ENCODE results near the gene OR6K2. TPM values are rescaled to one million over a fixed set of nuclear protein-coding genes. Genes with fewer than 3 reads are reported as not detected.

Gene OR6K2
- polyA plus RNA-seq (2013, experiment 1 of 2), result not detected
- not detected for polyA plus RNA-seq (2013, experiment 2 of 2)

DNA sequence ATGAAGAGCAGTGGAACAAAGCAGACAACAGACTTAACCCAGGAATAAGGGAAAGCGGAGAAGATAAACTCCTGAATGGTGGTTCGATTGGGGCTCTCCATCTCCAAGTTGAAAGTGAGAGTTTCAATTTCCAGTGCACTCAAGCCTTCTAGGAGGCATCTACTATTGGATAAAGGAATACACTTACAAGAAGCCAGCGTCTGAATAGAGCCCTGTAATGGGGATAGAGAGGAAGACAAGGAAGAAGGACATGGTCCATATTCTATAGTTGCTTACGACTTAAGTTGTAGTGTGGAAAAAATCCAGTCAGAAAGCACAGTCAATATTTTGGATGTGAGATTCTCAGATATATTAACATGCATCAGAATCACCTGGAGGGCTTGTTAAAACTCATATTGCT is at the start of gene OR6K2:
TSS of gene OR6K2 (minus strand) at position 101 of the 400 bp plus-strand sequence. CDS start at position 101, 0 bp downstream.
- Histone ChIP-seq H3K27me3 (ENCODE audit: control insufficient read depth in 3 of 3, insufficient read depth in 3 of 3, low read depth in 1 of 3, low read length in 3 of 3) (no peaks in the 10 kb centered on the region), H3K14ac (ENCODE audit: low read length) (no peak within 1 kb of the TSS), H2BK12ac (ENCODE audit: low read length) (no peak within 1 kb of the TSS), H4K8ac (ENCODE audit: low read depth, low read length) (no peak within 1 kb of the TSS), H3K23ac (ENCODE audit: low read depth, low read length, poor library complexity) (no peak within 1 kb of the TSS), H2BK15ac (ENCODE audit: low read length) (no peak within 1 kb of the TSS), H4K91ac (ENCODE audit: low read depth, low read length, poor library complexity) (no peak within 1 kb of the TSS), H3K9ac (ENCODE audit: low read depth, low read length, poor library complexity) (no peak within 1 kb of the TSS), H3K4ac (ENCODE audit: low read length) (no peak within 1 kb of the TSS), H2AFZ (ENCODE audit: low read length) (no peak within 1 kb of the TSS), H3K4me1 (ENCODE audit: control insufficient read depth in 2 of 2, insufficient read depth in 1 of 2, low read depth in 1 of 2, low read length in 2 of 2) (no peaks in the 10 kb centered on the region), H2AK5ac (ENCODE audit: low read depth, low read length) (no peak within 1 kb of the TSS), H3K9me3 (replicated peaks in 1 of 2; ENCODE audit: control insufficient read depth in 2 of 2, insufficient read depth in 1 of 2, low read depth in 1 of 2, low read length in 2 of 2) (no peaks in the 10 kb centered on the region), H3K18ac (ENCODE audit: low read length) (no peak within 1 kb of the TSS), H3K4me2 (ENCODE audit: insufficient read depth, low read length, poor library complexity, severe bottlenecking) (no peak within 1 kb of the TSS), H2BK5ac (ENCODE audit: low read length) (no peak within 1 kb of the TSS), H3K36me3 (replicated peaks in 1 of 2; ENCODE audit: control insufficient read depth in 2 of 2, insufficient read depth in 2 of 2, low read length in 2 of 2) (no peaks in the 10 kb centered on the region), H2BK120ac (ENCODE audit: low read depth, low read length) (no peak within 1 kb of the TSS), H3K27ac (replicated peaks; ENCODE audit: low read length) (no peak within 1 kb of the TSS), H3K4me3 (ENCODE audit: low read length in 2 of 2) (no peak within 1 kb of the TSS), H3K79me1 (ENCODE audit: low read depth, low read length) (no peaks in the 10 kb centered on the region)
- WGBS, 2 donors (ENCODE audit: extremely low coverage in 2 of 2, insufficient read length in 2 of 2, insufficient replicate concordance in 1 of 2), result no CpG with 5 or more reads among the region's 4 CpGs
- DNase-seq (ENCODE audit: low spot score), result no peak

GRCh38 chr1:158735848-158736247 is 35.4 kb upstream of the OR6K2 start:
- no peak overlapping the region for H3K27ac ChIP-seq (replicated peaks; ENCODE audit: low read length)
- no peak overlapping the region for H3K18ac ChIP-seq (ENCODE audit: low read length)

DNA sequence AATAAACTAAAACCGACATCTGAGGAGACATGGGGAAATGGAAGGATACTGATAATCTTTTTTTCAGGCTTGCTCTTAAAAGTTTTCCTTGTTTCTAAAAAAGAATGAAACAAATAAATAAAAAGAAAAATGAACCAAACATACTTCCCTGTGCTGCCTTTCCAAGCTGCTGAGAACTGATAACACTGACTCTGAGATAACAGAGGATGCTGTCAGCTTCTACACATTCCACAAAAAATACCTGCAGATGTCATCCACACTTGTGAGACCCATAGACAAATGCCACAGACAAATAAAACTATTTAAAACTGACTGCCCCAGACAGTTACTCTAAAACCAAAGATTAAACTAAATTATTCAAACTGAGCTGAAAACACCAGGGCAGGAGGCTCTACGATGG is 32.1 kb upstream of the OR6K2 start:
- Histone ChIP-seq H2BK12ac (ENCODE audit: low read length) (no peak overlapping the region), H3K27ac (replicated peaks; ENCODE audit: low read length) (no peak overlapping the region), H3K14ac (ENCODE audit: low read length) (no peak overlapping the region), H4K8ac (ENCODE audit: low read depth, low read length) (no peak overlapping the region), H2BK5ac (ENCODE audit: low read length) (no peak overlapping the region), H2BK120ac (ENCODE audit: low read depth, low read length) (no peak overlapping the region), H3K27me3 (ENCODE audit: control insufficient read depth in 3 of 3, insufficient read depth in 3 of 3, low read depth in 1 of 3, low read length in 3 of 3) (no peaks in the 10 kb centered on the region), H3K9me3 (replicated peaks in 1 of 2; ENCODE audit: control insufficient read depth in 2 of 2, insufficient read depth in 1 of 2, low read depth in 1 of 2, low read length in 2 of 2) (no peaks in the 10 kb centered on the region), H3K18ac (ENCODE audit: low read length) (no peak overlapping the region), H2BK15ac (ENCODE audit: low read length) (no peak overlapping the region), H3K79me1 (ENCODE audit: low read depth, low read length) (no peaks in the 10 kb centered on the region), H3K4me1 (ENCODE audit: control insufficient read depth in 2 of 2, insufficient read depth in 1 of 2, low read depth in 1 of 2, low read length in 2 of 2) (no peaks in the 10 kb centered on the region), H3K36me3 (replicated peaks in 1 of 2; ENCODE audit: control insufficient read depth in 2 of 2, insufficient read depth in 2 of 2, low read length in 2 of 2) (no peaks in the 10 kb centered on the region), H2AK5ac (ENCODE audit: low read depth, low read length) (no peak overlapping the region), H3K4me2 (ENCODE audit: insufficient read depth, low read length, poor library complexity, severe bottlenecking) (no peak overlapping the region), H4K91ac (ENCODE audit: low read depth, low read length, poor library complexity) (no peak overlapping the region), H3K9ac (ENCODE audit: low read depth, low read length, poor library complexity) (no peak overlapping the region), H3K4ac (ENCODE audit: low read length) (no peak overlapping the region), H3K4me3 (ENCODE audit: low read length in 2 of 2) (no peak overlapping the region), H2AFZ (ENCODE audit: low read length) (no peak overlapping the region), H3K23ac (ENCODE audit: low read depth, low read length, poor library complexity) (no peak overlapping the region)
- whole genome bisulfite sequencing, 2 donors (ENCODE audit: extremely low coverage in 2 of 2, insufficient read length in 2 of 2, insufficient replicate concordance in 1 of 2), result no CpG with 5 or more reads among the region's 2 CpGs
- no peak for DNase-seq (ENCODE audit: low spot score)

More at GRCh38 chr1:158735848-158736247, 35.4 kb upstream of the OR6K2 start:
- Histone ChIP-seq H3K4me3 (ENCODE audit: low read length in 2 of 2) (no peak overlapping the region), H2AFZ (ENCODE audit: low read length) (no peak overlapping the region), H3K4ac (ENCODE audit: low read length) (no peak overlapping the region), H3K27me3 (ENCODE audit: control insufficient read depth in 3 of 3, insufficient read depth in 3 of 3, low read depth in 1 of 3, low read length in 3 of 3) (no peaks in the 10 kb centered on the region), H3K79me1 (ENCODE audit: low read depth, low read length) (no peaks in the 10 kb centered on the region), H3K9me3 (replicated peaks in 1 of 2; ENCODE audit: control insufficient read depth in 2 of 2, insufficient read depth in 1 of 2, low read depth in 1 of 2, low read length in 2 of 2) (no peaks in the 10 kb centered on the region), H3K9ac (ENCODE audit: low read depth, low read length, poor library complexity) (no peak overlapping the region), H4K91ac (ENCODE audit: low read depth, low read length, poor library complexity) (no peak overlapping the region), H3K23ac (ENCODE audit: low read depth, low read length, poor library complexity) (no peak overlapping the region), H2AK5ac (ENCODE audit: low read depth, low read length) (no peak overlapping the region), H2BK15ac (ENCODE audit: low read length) (no peak overlapping the region), H2BK120ac (ENCODE audit: low read depth, low read length) (no peak overlapping the region), H3K4me2 (ENCODE audit: insufficient read depth, low read length, poor library complexity, severe bottlenecking) (no peak overlapping the region), H3K4me1 (ENCODE audit: control insufficient read depth in 2 of 2, insufficient read depth in 1 of 2, low read depth in 1 of 2, low read length in 2 of 2) (no peaks in the 10 kb centered on the region), H2BK12ac (ENCODE audit: low read length) (no peak overlapping the region), H4K8ac (ENCODE audit: low read depth, low read length) (no peak overlapping the region), H2BK5ac (ENCODE audit: low read length) (no peak overlapping the region), H3K14ac (ENCODE audit: low read length) (no peak overlapping the region), H3K36me3 (replicated peaks in 1 of 2; ENCODE audit: control insufficient read depth in 2 of 2, insufficient read depth in 2 of 2, low read length in 2 of 2) (no peaks in the 10 kb centered on the region)
- no peak for DNase-seq (ENCODE audit: low spot score)

GRCh38 chr1:158731707-158732106 is 31.3 kb upstream of the OR6K2 start:
- no peak overlapping the region for H3K4me2 ChIP-seq (ENCODE audit: insufficient read depth, low read length, poor library complexity, severe bottlenecking)
- no peak overlapping the region for H2BK15ac ChIP-seq (ENCODE audit: low read length)
- WGBS, 2 donors (ENCODE audit: extremely low coverage in 2 of 2, insufficient read length in 2 of 2, insufficient replicate concordance in 1 of 2), result no CpG with 5 or more reads among the region's 4 CpGs
- H3K27ac ChIP-seq (replicated peaks; ENCODE audit: low read length), result no peak overlapping the region
- no peak overlapping the region for H4K8ac ChIP-seq (ENCODE audit: low read depth, low read length)
- DNase-seq (ENCODE audit: low spot score), result no peak
- no peaks in the 10 kb centered on the region for H3K9me3 ChIP-seq (replicated peaks in 1 of 2; ENCODE audit: control insufficient read depth in 2 of 2, insufficient read depth in 1 of 2, low read depth in 1 of 2, low read length in 2 of 2)
- peak overlapping the region; percentile 75 for H3K14ac ChIP-seq (ENCODE audit: low read length)
- no peak overlapping the region for H2BK120ac ChIP-seq (ENCODE audit: low read depth, low read length)
- no peaks in the 10 kb centered on the region for H3K36me3 ChIP-seq (replicated peaks in 1 of 2; ENCODE audit: control insufficient read depth in 2 of 2, insufficient read depth in 2 of 2, low read length in 2 of 2)
- no peak overlapping the region for H4K91ac ChIP-seq (ENCODE audit: low read depth, low read length, poor library complexity)
- H2AFZ ChIP-seq (ENCODE audit: low read length), result no peak overlapping the region
- no peak overlapping the region for H3K9ac ChIP-seq (ENCODE audit: low read depth, low read length, poor library complexity)
- H3K18ac ChIP-seq (ENCODE audit: low read length), result peak overlapping the region; percentile 27
- no peak overlapping the region for H3K23ac ChIP-seq (ENCODE audit: low read depth, low read length, poor library complexity)
- H3K4me3 ChIP-seq (ENCODE audit: low read length in 2 of 2), result no peak overlapping the region
- no peaks in the 10 kb centered on the region for H3K79me1 ChIP-seq (ENCODE audit: low read depth, low read length)
- no peak overlapping the region for H3K4ac ChIP-seq (ENCODE audit: low read length)
- H2BK5ac ChIP-seq (ENCODE audit: low read length), result no peak overlapping the region
- no peak overlapping the region for H2BK12ac ChIP-seq (ENCODE audit: low read length)
- H2AK5ac ChIP-seq (ENCODE audit: low read depth, low read length), result no peak overlapping the region
- no peaks in the 10 kb centered on the region for H3K27me3 ChIP-seq (ENCODE audit: control insufficient read depth in 3 of 3, insufficient read depth in 3 of 3, low read depth in 1 of 3, low read length in 3 of 3)
- no peaks in the 10 kb centered on the region for H3K4me1 ChIP-seq (ENCODE audit: control insufficient read depth in 2 of 2, insufficient read depth in 1 of 2, low read depth in 1 of 2, low read length in 2 of 2)

Measured in neuronal stem cell (in vitro differentiated cells).